22Rv1 (cell line): ENCODE measurements around the gene AUTS2.

Experiments used
- CTCF ChIP-seq: fragments of 450-650 bp; IDR thresholded peaks from 2 replicates; pipeline ENCODE4 v1.5.1; 2017; ENCODE audit warnings: mild to moderate bottlenecking
- ZFX ChIP-seq: fragments of 450-650 bp; IDR thresholded peaks from 2 replicates; pipeline ENCODE4 v1.6.1; 2017; ENCODE audit warnings: antibody characterized with exemption, borderline replicate concordance

- TF ChIP-seq CTCF = no peak
- TF ChIP-seq ZFX = no peak
Observed at GRCh38 chr7:70268179-70268578, 669.9 kb downstream of the AUTS2 start.
